ENCODE measurements around the gene PIP5KL1. TPM values are rescaled to one million over a fixed set of nuclear protein-coding genes. Genes with fewer than 3 reads are reported as not detected.

Gene PIP5KL1
- total and polyA plus RNA-seq, 2 donors = 0.33 to 1.2 TPM

GRCh38 chr9:127915801-127916719 is 14.5 kb downstream of the PIP5KL1 start:
- H3K9me3 ChIP-seq (ENCODE audit: control insufficient read depth in 2 of 2, insufficient read depth in 1 of 2, low read length in 1 of 2) = peaks cover 0 to 3% of the 10 kb centered on the region in 2 donors
- H3K36me3 ChIP-seq (ENCODE audit: control insufficient read depth in 2 of 2, insufficient read depth in 2 of 2, low read length in 1 of 2) = peaks cover 10 to 27% of the 10 kb centered on the region in 2 donors
- no peaks in the 10 kb centered on the region for H3K27me3 ChIP-seq (ENCODE audit: control insufficient read depth in 2 of 2, insufficient read depth in 1 of 2, low read length in 1 of 2)
- H3K27ac ChIP-seq (ENCODE audit: low read depth in 1 of 2, low read length in 1 of 2) = peak overlapping the region; percentile 48 to 87
- 10% methylated on average over 27 of the region's 27 CpGs for WGBS
- peak overlapping the region; percentile 73 to 76 for H3K4me3 ChIP-seq (ENCODE audit: low read length in 2 of 2)
- peak in 5 of 9 donors; percentile 69 to 91 (median 83) for DNase-seq (ENCODE audit: low read depth in 6 of 9, low spot score in 9 of 9)
- peaks cover 31 to 70% of the 10 kb centered on the region in 2 donors for H3K4me1 ChIP-seq (ENCODE audit: control insufficient read depth in 2 of 2, insufficient read depth in 2 of 2, low read length in 2 of 2)

GRCh38 chr9:127915325-127915752 is 15.2 kb downstream of the PIP5KL1 start:
- peaks cover 10 to 34% of the 10 kb centered on the region in 2 donors for H3K36me3 ChIP-seq (ENCODE audit: control insufficient read depth in 2 of 2, insufficient read depth in 2 of 2, low read length in 1 of 2)
- no peaks in the 10 kb centered on the region for H3K27me3 ChIP-seq (ENCODE audit: control insufficient read depth in 2 of 2, insufficient read depth in 1 of 2, low read length in 1 of 2)
- 78% methylated on average over 5 of the region's 5 CpGs for WGBS
- DNase-seq (ENCODE audit: low read depth in 6 of 9, low spot score in 9 of 9) = no peak
- H3K4me1 ChIP-seq (ENCODE audit: control insufficient read depth in 2 of 2, insufficient read depth in 2 of 2, low read length in 2 of 2) = peaks cover 34 to 77% of the 10 kb centered on the region in 2 donors
- no peak overlapping the region for H3K4me3 ChIP-seq (ENCODE audit: low read length in 2 of 2)
- peaks cover 0 to 3% of the 10 kb centered on the region in 2 donors for H3K9me3 ChIP-seq (ENCODE audit: control insufficient read depth in 2 of 2, insufficient read depth in 1 of 2, low read length in 1 of 2)
- peak overlapping the region; percentile 0 to 87 for H3K27ac ChIP-seq (ENCODE audit: low read depth in 1 of 2, low read length in 1 of 2)

GRCh38 chr9:127913682-127914081 is 16.9 kb downstream of the PIP5KL1 start:
- H3K4me1 ChIP-seq (ENCODE audit: control insufficient read depth in 2 of 2, insufficient read depth in 2 of 2, low read length in 2 of 2) = peaks cover 34 to 77% of the 10 kb centered on the region in 2 donors
- peaks cover 0 to 3% of the 10 kb centered on the region in 2 donors for H3K9me3 ChIP-seq (ENCODE audit: control insufficient read depth in 2 of 2, insufficient read depth in 1 of 2, low read length in 1 of 2)
- H3K4me3 ChIP-seq (ENCODE audit: low read length in 2 of 2) = no peak overlapping the region
- H3K27me3 ChIP-seq (ENCODE audit: control insufficient read depth in 2 of 2, insufficient read depth in 1 of 2, low read length in 1 of 2) = no peaks in the 10 kb centered on the region
- no peak overlapping the region for H3K27ac ChIP-seq (ENCODE audit: low read depth in 1 of 2, low read length in 1 of 2)
- WGBS = 98% methylated on average over 11 of the region's 11 CpGs
- peaks cover 22 to 46% of the 10 kb centered on the region in 2 donors for H3K36me3 ChIP-seq (ENCODE audit: control insufficient read depth in 2 of 2, insufficient read depth in 2 of 2, low read length in 1 of 2)
- DNase-seq (ENCODE audit: low read depth in 6 of 9, low spot score in 9 of 9) = no peak

- no peaks in the 10 kb centered on the region for H3K27me3 ChIP-seq (ENCODE audit: control insufficient read depth in 2 of 2, insufficient read depth in 1 of 2, low read length in 1 of 2)
- peaks cover 30 to 50% of the 10 kb centered on the region in 2 donors for H3K36me3 ChIP-seq (ENCODE audit: control insufficient read depth in 2 of 2, insufficient read depth in 2 of 2, low read length in 1 of 2)
- peaks cover 0 to 3% of the 10 kb centered on the region in 2 donors for H3K9me3 ChIP-seq (ENCODE audit: control insufficient read depth in 2 of 2, insufficient read depth in 1 of 2, low read length in 1 of 2)
- peaks cover 32 to 69% of the 10 kb centered on the region in 2 donors for H3K4me1 ChIP-seq (ENCODE audit: control insufficient read depth in 2 of 2, insufficient read depth in 2 of 2, low read length in 2 of 2)
- WGBS = 97% methylated on average over 5 of the region's 5 CpGs
- DNase-seq (ENCODE audit: low read depth in 6 of 9, low spot score in 9 of 9) = no peak
- H3K27ac ChIP-seq (ENCODE audit: low read depth in 1 of 2, low read length in 1 of 2) = peak overlapping the region in 1 of 2 donors; percentile 9
- H3K4me3 ChIP-seq (ENCODE audit: low read length in 2 of 2) = no peak overlapping the region
These were observed 17.7 kb downstream of the PIP5KL1 start for GRCh38 chr9:127912882-127913281.

GRCh38 chr9:127912296-127912695 is 18.3 kb downstream of the PIP5KL1 start:
- DNase-seq (ENCODE audit: low read depth in 6 of 9, low spot score in 9 of 9) = no peak
- H3K4me1 ChIP-seq (ENCODE audit: control insufficient read depth in 2 of 2, insufficient read depth in 2 of 2, low read length in 2 of 2) = peaks cover 28 to 64% of the 10 kb centered on the region in 2 donors
- peaks cover 33 to 53% of the 10 kb centered on the region in 2 donors for H3K36me3 ChIP-seq (ENCODE audit: control insufficient read depth in 2 of 2, insufficient read depth in 2 of 2, low read length in 1 of 2)
- no peak overlapping the region for H3K4me3 ChIP-seq (ENCODE audit: low read length in 2 of 2)
- H3K27ac ChIP-seq (ENCODE audit: low read depth in 1 of 2, low read length in 1 of 2) = peak overlapping the region in 1 of 2 donors; percentile 91
- peaks cover 0 to 3% of the 10 kb centered on the region in 2 donors for H3K9me3 ChIP-seq (ENCODE audit: control insufficient read depth in 2 of 2, insufficient read depth in 1 of 2, low read length in 1 of 2)
- WGBS = 98% methylated on average over 31 of the region's 31 CpGs
- no peaks in the 10 kb centered on the region for H3K27me3 ChIP-seq (ENCODE audit: control insufficient read depth in 2 of 2, insufficient read depth in 1 of 2, low read length in 1 of 2)

- 93% methylated on average over 6 of the region's 6 CpGs for WGBS
- peak in 1 of 9 donors; percentile 52 for DNase-seq (ENCODE audit: low read depth in 6 of 9, low spot score in 9 of 9)
- Histone ChIP-seq H3K9me3 (ENCODE audit: control insufficient read depth in 2 of 2, insufficient read depth in 1 of 2, low read length in 1 of 2) (peaks cover 0 to 3% of the 10 kb centered on the region in 2 donors), H3K27me3 (ENCODE audit: control insufficient read depth in 2 of 2, insufficient read depth in 1 of 2, low read length in 1 of 2) (no peaks in the 10 kb centered on the region), H3K4me1 (ENCODE audit: control insufficient read depth in 2 of 2, insufficient read depth in 2 of 2, low read length in 2 of 2) (peaks cover 33 to 67% of the 10 kb centered on the region in 2 donors), H3K4me3 (ENCODE audit: low read length in 2 of 2) (no peak overlapping the region), H3K27ac (ENCODE audit: low read depth in 1 of 2, low read length in 1 of 2) (peak overlapping the region; percentile 66 to 91), H3K36me3 (ENCODE audit: control insufficient read depth in 2 of 2, insufficient read depth in 2 of 2, low read length in 1 of 2) (peaks cover 33 to 53% of the 10 kb centered on the region in 2 donors)
These were observed 19.9 kb downstream of the PIP5KL1 start for GRCh38 chr9:127910613-127911205.

GRCh38 chr9:127909839-127910273 is 20.7 kb downstream of the PIP5KL1 start:
- DNase-seq (ENCODE audit: low read depth in 6 of 9, low spot score in 9 of 9) = no peak
- peaks cover 33 to 49% of the 10 kb centered on the region in 2 donors for H3K36me3 ChIP-seq (ENCODE audit: control insufficient read depth in 2 of 2, insufficient read depth in 2 of 2, low read length in 1 of 2)
- H3K4me3 ChIP-seq (ENCODE audit: low read length in 2 of 2) = no peak overlapping the region
- WGBS = 96% methylated on average over 17 of the region's 17 CpGs
- no peak overlapping the region for H3K27ac ChIP-seq (ENCODE audit: low read depth in 1 of 2, low read length in 1 of 2)
- peaks cover 0 to 3% of the 10 kb centered on the region in 2 donors for H3K9me3 ChIP-seq (ENCODE audit: control insufficient read depth in 2 of 2, insufficient read depth in 1 of 2, low read length in 1 of 2)
- no peaks in the 10 kb centered on the region for H3K27me3 ChIP-seq (ENCODE audit: control insufficient read depth in 2 of 2, insufficient read depth in 1 of 2, low read length in 1 of 2)
- H3K4me1 ChIP-seq (ENCODE audit: control insufficient read depth in 2 of 2, insufficient read depth in 2 of 2, low read length in 2 of 2) = peaks cover 35 to 67% of the 10 kb centered on the region in 2 donors

GRCh38 chr9:127908660-127908926 is 22.0 kb downstream of the PIP5KL1 start:
- 97% methylated on average over 10 of the region's 10 CpGs for WGBS
- no peaks in the 10 kb centered on the region for H3K27me3 ChIP-seq (ENCODE audit: control insufficient read depth in 2 of 2, insufficient read depth in 1 of 2, low read length in 1 of 2)
- peaks cover 45 to 70% of the 10 kb centered on the region in 2 donors for H3K4me1 ChIP-seq (ENCODE audit: control insufficient read depth in 2 of 2, insufficient read depth in 2 of 2, low read length in 2 of 2)
- no peak for DNase-seq (ENCODE audit: low read depth in 6 of 9, low spot score in 9 of 9)
- no peak overlapping the region for H3K27ac ChIP-seq (ENCODE audit: low read depth in 1 of 2, low read length in 1 of 2)
- peaks cover 33 to 44% of the 10 kb centered on the region in 2 donors for H3K36me3 ChIP-seq (ENCODE audit: control insufficient read depth in 2 of 2, insufficient read depth in 2 of 2, low read length in 1 of 2)
- H3K9me3 ChIP-seq (ENCODE audit: control insufficient read depth in 2 of 2, insufficient read depth in 1 of 2, low read length in 1 of 2) = no peaks in the 10 kb centered on the region
- no peak overlapping the region for H3K4me3 ChIP-seq (ENCODE audit: low read length in 2 of 2)
